GM10266 (cell line): ENCODE results near the gene ADGRV1.

ENCODE experiments used
- DNase-seq: peaks from one replicate; pipeline ENCODE4 v3.0.0; 2012; ENCODE audit errors: extremely low spot score
- TF ChIP-seq, protein P1 (sequence below): IDR thresholded peaks from 2 replicates; pipeline ENCODE4 v1.5.1; 2012; ENCODE audit warnings: mild to moderate bottlenecking, low read depth; ENCODE audit not compliant: control insufficient read depth, insufficient read depth; ENCODE audit errors: missing control alignments

The ADGRV1 gene

DNA sequence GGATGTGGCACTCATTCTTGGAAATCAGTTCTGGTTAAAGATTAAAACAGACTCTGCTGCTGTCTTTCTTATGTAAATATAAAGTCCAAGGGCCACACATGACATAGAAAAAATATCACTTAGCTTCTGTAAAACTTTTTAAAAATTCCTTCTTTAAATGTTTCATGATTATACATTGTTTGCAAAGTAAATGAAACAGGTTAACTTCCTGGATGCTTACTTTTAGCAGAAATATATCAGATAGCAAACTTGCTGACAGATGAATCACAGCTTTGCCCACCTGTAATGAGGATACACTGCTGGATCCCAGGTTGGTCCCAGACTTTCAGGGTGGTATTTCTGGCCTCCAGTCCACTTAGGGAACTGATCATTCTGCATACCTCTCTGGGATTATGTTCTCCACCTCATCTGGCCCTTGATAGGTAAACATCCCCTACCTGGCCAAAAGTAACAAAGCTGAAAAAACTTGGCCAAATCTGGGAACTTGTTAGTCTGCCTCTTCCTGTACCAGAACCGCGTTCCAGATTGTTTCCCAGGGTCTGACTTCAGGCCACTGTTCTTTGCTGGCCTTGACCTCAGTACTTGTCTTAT, 340.5 kb downstream of the ADGRV1 start:
- TF ChIP-seq, protein P1, sequence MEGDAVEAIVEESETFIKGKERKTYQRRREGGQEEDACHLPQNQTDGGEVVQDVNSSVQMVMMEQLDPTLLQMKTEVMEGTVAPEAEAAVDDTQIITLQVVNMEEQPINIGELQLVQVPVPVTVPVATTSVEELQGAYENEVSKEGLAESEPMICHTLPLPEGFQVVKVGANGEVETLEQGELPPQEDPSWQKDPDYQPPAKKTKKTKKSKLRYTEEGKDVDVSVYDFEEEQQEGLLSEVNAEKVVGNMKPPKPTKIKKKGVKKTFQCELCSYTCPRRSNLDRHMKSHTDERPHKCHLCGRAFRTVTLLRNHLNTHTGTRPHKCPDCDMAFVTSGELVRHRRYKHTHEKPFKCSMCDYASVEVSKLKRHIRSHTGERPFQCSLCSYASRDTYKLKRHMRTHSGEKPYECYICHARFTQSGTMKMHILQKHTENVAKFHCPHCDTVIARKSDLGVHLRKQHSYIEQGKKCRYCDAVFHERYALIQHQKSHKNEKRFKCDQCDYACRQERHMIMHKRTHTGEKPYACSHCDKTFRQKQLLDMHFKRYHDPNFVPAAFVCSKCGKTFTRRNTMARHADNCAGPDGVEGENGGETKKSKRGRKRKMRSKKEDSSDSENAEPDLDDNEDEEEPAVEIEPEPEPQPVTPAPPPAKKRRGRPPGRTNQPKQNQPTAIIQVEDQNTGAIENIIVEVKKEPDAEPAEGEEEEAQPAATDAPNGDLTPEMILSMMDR, result no peak
- DNase-seq, result no peak

DNA sequence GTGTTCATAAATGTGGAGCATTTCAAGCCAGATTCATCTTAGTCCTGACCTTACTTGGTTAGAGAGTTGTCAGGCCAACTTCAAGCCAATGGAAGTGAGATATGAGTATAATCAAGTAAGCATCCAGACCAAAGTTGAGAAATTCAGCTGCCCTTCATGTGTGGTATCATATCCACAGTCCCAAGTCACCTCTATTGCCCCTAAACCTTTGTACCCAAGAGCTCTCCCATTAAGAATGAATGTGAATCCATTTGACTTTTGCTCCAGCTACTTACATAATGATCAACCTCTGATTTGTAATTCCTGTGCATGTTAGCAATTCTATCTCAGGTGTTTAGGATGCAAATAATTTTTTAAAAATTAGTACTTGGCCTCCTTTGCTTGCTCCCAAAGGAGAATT, 342.7 kb downstream of the ADGRV1 start:
- DNase-seq, result no peak

DNA sequence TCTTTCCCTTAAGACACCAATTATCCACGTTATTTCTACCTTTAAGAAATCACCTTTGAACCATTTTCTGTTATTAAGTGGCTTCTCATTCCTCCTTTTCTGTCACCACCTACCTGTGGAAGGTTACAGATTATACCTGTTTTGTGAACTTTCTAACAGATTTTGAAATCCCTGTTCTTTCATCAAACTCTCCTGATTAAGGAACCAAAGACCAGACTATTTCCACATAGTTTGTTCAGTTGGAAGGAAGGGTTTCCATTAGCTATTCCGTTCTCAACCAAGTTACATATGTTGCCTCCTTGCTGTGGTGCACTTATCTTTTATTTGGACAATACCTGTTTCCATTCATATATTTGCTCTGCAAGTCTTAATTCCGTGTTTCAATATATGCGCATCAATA, 343.6 kb downstream of the ADGRV1 start:
- TF ChIP-seq, protein P1, result no peak
- DNase-seq, result no peak

More for the DNA sequence above, 342.7 kb downstream of the ADGRV1 start:
- TF ChIP-seq, protein P1, result no peak

DNA sequence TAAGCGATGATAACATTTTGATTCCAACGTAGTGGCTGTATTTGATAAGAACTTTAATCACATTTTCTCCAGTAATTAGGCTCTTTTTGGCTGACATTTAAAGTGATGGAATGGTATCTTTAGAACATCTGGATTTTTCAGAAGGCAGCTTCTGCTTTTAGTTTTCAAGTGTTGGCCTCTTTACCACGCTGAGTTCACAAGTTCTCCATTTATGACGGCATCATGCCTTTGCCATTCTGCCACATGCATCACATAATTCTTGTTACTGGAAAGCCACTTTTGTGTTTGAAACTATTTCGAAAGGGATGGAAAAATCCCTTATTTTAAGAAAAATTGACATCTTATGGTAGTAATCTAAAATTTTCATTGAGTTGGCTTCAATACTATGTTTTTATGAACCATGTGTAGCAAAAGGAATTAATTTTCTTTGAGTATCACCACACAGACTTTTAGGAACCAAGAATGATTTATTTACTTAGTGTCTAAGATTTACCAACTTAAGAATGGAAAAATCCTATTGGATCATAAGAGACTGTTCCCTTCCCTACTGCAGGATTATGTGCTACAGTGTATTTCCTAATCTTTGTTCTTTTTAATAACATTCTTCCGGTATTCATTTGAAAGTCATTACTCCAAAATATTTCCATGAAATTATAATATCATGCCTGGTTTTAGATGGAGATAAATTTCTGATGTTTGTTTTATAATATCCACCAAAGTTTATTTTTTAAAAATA, 344.2 kb downstream of the ADGRV1 start:
- TF ChIP-seq, protein P1, result no peak
- DNase-seq, result no peak

DNA sequence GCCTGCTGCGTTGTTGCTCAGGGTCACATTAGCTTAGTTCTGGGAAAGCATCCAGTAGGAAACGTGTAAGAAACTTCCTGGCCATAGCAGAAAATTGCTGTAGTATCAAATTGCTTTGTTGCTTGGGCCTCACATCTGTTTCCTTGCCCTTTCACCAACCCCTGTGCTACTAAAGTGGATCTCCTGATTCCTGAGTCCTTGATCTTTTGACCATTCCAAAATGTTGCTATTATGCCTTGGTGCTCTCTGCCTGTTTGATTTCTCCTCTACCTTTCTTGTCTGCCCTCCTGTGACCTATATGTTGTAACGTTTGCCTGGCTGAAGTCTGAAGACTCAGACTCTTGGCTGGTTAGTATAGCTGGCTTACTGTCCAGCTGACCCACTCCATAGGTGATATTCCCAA, 350.5 kb downstream of the ADGRV1 start:
- no peak for DNase-seq
- TF ChIP-seq, protein P1, result no peak

DNA sequence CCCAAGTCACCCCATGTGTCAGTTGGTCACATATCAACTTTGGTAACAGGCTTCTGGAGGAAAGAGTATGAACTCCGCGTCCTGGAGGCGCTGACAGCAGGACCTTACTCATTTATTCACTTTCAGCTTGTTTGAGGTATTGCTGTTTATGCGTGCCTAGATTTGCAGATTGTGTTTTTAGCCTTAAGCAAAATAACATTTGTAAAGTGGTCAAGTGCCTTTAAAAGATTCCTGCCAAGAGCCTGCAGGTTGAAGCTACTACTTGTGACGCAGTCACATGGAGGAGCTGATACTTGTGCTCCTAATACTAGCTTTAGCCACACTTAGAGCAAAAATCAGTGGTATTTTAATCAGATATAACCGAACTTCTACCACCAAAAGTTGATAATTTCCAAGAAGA, 351.3 kb downstream of the ADGRV1 start:
- TF ChIP-seq, protein P1, result no peak
- DNase-seq, result no peak

DNA sequence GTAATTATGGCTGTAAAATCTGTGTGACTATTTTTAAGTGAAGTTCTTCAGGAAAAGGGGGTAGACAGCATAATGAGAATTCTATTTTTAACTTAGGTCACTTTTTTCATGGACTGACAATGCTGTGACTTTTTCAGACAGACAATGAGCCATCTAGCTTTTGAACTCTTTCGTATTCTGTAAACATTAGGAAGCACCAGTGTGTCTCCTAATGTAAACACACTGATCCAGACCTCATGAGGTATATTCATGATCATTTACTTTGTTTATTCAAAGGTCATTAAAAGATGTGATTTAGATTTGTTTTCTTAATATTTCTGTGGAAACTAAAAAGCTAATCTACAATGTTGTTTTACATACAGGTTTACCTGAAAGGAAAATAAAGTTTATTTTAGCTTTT, 352.6 kb downstream of the ADGRV1 start:
- no peak for DNase-seq
- TF ChIP-seq, protein P1, result no peak
